ENCODE data around the gene ATP6AP1.
"Not testable (repeated sequence)": the region's sequence is repeated elsewhere in the genome, so short reads cannot be mapped to it uniquely, and the experiment has no call there.

The ATP6AP1 gene

GRCh38 chrX:154428176-154429171 lies at the start of gene ATP6AP1:
ATP6AP1 (plus strand) TSS chrX:154428677; CDS start chrX:154428693, 16 bp downstream.
- DNase-seq, result peak; percentile 95

GRCh38 chrX:154378799-154379568 lies 49.5 kb upstream of the ATP6AP1 start, which contains the start of gene EMD:
EMD (plus strand) TSS chrX:154379295; CDS start chrX:154379485, 190 bp downstream.
- DNase-seq, result peak; percentile 100

GRCh38 chrX:154379569-154379951 lies 48.9 kb upstream of the ATP6AP1 start:
- no peak for DNase-seq

- no peak for DNase-seq
These were observed 48.3 kb upstream of the ATP6AP1 start for GRCh38 chrX:154380153-154380552.

- DNase-seq, result no peak
These were observed 47.7 kb upstream of the ATP6AP1 start for GRCh38 chrX:154380787-154381186.

- DNase-seq, result no peak
These were observed 47.2 kb upstream of the ATP6AP1 start for GRCh38 chrX:154381271-154381670.

GRCh38 chrX:154382483-154383069 lies 45.9 kb upstream of the ATP6AP1 start:
- DNase-seq, result no peak

GRCh38 chrX:154383359-154384283 lies 44.9 kb upstream of the ATP6AP1 start:
- no peak for DNase-seq

- no peak for DNase-seq
These were observed 44.1 kb upstream of the ATP6AP1 start for GRCh38 chrX:154384284-154384892.

GRCh38 chrX:154388094-154388493 lies 40.4 kb upstream of the ATP6AP1 start:
- DNase-seq, result not testable (repeated sequence)

GRCh38 chrX:154388649-154389048 lies 39.8 kb upstream of the ATP6AP1 start:
- not testable (repeated sequence) for DNase-seq

- not testable (repeated sequence) for DNase-seq
These were observed 38.4 kb upstream of the ATP6AP1 start for GRCh38 chrX:154389812-154390747.

GRCh38 chrX:154396363-154396762 lies 32.1 kb upstream of the ATP6AP1 start:
- not testable (repeated sequence) for DNase-seq

GRCh38 chrX:154396973-154397887 lies 31.2 kb upstream of the ATP6AP1 start:
- peak; percentile 59 for DNase-seq

- peak; percentile 98 for DNase-seq
These were observed 30.4 kb upstream of the ATP6AP1 start, which contains the start of gene RPL10 for GRCh38 chrX:154397888-154398667. RPL10 (plus strand) TSS chrX:154398377; CDS start chrX:154398520, 143 bp downstream.

- DNase-seq, result peak; percentile 81
These were observed 29.6 kb upstream of the ATP6AP1 start for GRCh38 chrX:154398668-154399526.
